HG02840 (cell line): ENCODE measurements around the gene METTL25B.

ENCODE experiments used
- ATAC-seq: cut with Tn5 transposase; IDR thresholded peaks from one replicate; pipeline ENCODE4 v1.9.1; 2021; ENCODE audit warnings: mild to moderate bottlenecking, moderate library complexity, moderate number of reproducible peaks; ENCODE audit not compliant: unreplicated experiment, low FRiP score

The METTL25B gene

DNA sequence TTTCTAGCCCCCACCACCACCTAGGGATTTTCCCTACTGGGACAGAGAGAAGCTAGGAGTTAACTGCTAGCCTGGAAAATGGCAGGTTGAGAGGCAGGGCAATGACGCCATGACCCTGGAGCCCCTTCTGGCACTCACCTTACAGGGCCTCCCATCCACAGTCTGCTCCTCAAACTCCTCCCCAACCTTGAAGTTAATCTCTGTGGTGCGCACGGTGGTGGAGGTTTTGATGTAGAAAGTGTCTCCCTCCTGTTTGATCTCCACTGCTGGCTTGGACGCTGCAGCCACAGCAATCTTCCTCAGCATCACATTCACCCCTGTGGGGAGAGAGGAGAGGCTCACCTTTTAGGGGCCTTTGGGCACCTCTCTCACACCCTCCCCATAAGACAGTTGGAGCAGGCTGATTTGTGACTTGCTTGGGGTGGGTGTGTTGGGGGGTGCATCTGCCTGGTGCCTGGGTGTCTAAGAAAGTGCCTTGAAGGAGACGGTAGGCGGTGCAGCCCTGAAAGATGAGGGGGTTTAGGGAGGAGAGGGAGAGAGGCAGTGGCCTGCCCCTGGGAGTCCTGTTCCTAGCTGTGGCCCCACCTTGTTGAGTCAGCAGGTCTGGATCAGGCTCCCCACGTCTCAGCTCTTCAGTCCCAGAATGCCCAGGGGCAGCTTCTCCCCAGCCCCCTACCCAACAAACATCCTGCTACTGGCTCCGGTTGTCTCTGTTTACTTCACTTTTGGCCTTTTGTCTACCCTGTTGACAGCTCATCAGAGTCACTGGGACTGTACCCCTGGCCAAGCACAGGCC is 27.3 kb upstream of the METTL25B start:
- no peak for ATAC-seq

DNA sequence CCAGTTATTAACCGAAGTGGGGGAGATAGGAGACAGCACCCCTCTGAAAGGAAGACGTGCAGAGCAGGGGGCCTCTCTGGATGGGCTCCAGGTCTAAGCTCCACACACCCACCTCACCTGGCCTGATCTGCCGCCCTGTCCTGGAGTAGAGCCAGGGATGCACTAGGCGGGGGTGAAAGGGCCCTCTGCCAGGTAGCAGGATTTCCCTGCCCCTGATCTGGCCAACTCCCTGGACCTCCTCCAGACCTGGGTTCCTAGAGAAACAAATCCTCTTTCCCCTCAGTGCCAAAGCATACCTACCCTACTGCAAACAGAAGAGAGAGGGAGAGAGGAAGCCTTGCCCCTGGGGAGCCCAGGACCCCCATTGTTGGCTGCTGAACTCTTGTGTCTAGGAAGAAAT is 24.9 kb upstream of the METTL25B start:
- ATAC-seq, result no peak

DNA sequence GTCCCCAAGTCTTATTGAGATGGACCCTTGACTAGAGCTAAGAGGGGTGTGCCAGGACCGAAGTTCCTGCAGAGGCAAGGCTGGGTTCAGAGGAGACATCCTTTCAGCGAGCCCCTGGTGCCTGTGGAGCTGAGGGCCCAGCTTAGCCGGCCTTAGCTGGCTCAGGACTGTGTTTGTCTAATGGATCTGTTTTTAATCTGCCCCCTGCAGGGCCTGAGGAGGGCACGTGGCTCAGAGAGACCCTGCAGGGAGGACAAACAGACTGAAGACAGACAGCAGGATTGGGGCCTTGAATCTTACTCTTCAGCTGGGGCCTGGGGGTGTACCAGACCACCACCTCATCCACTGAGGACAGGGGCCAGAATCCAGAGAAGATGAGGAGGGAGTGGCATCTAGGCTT is 24.5 kb upstream of the METTL25B start:
- no peak for ATAC-seq

DNA sequence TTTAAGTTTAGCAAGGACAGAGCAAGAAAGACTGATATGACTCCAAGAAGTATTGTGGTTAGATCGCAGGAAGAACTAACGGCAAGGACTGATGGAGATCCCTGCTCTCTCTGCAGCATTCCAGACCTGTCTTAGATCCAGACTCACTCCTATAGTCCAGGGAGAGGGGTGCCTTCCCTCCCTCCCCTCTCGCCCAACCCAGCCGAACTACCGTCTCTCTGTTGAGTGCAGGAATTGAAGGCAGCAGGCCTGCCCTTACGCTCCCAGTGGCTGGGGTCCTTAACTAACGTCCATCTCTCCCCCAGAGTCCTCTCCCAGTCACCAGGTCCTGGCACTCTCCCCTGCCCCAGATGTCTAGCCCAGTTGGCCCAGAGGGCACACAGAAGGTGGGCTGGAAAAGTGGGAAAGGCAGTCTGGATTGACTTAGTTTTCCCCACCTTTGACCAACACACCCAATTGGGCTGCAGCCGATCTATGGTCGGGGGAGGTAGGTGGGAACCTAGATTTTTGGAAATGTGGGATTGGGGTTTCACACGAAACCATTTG is 24.0 kb upstream of the METTL25B start:
- no peak for ATAC-seq

DNA sequence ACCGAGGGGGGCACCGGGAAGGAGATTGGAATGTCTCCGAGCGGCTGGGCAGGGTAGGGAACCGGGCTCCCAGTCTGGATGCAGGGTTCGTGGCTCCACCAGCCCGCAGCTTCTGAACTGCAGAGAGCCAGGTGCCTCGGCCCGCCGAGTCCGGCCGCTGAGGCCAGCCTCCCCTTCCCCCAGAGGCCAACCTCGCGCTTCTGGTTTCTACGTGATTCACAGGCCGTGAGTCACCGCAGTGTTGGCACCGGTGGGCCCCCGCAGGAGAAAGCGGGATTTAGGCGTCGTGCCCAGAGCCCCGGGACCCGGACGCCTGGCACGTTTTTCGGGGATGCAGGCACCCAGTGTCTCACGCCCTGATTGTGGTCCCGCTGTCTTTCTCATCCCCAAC is 23.3 kb upstream of the METTL25B start:
- no peak for ATAC-seq

DNA sequence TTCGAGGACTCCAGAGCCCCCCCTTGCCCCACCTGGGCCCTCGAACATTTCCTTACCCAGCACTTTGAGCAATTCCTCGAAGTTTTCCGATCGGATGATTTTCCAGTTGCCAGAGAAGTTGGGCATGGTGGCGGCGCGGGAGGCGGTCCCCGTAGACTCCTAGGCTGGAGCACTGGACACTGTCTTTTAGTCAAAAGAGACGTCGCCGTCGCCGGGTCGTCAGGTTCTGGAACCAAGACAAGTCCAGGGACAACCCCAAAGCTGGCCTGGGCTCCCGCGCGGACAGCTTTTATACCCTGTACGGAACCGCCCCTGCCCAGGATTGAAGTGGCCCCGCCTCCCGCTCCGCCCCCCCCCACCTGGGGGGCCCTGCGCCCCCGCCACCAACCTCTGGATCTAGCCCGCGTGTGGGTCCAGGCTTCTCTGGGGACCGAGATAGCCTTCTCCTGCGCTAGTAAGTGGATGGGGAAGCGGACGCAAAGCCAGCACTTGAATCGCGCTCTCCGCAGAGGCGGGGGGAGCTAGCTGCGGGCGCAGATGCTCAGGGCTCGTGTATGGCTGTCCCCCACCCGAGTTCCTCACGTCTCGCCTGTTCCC is 22.9 kb upstream of the METTL25B start, which contains the start of gene CRABP2:
TSS of gene CRABP2 (minus strand) at position 263 of the 597 bp plus-strand sequence. CDS start at position 126, 137 bp downstream.
- no peak for ATAC-seq

DNA sequence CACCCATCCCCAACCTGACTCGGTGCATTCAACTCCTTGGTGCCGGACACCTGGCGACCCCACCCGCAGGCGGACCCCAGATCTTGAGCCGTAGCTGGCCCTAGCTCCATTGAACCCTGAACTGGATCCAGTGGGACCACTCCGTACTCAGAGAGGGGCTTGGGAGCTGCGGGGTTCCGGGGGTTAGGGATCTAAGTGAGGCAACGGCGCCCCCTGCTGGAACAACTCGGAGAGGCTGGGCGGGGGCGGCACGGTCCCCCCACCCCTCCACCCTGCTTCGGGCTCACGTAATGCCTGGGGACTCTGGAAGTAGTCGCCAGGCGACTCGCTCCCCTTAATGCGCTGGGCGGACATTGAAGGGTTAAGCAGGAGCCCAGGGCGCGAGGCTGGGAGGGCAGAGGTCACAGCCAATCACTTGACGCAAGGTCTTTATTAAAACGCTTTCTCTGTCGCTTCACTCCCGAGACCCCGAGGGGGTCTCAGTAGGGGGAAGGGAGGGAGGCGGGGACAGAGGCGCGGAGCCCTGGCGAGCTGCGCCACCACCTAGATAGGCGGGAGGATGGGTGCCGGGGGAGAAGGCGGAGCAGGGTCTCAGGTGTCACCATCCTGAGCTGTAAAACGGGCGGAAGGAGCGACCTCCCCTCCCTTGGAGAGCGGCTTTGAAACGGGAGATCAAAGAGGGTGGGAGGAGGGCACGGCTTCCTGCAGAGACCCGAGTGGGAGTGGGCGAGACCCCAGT is 22.2 kb upstream of the METTL25B start:
- no peak for ATAC-seq

DNA sequence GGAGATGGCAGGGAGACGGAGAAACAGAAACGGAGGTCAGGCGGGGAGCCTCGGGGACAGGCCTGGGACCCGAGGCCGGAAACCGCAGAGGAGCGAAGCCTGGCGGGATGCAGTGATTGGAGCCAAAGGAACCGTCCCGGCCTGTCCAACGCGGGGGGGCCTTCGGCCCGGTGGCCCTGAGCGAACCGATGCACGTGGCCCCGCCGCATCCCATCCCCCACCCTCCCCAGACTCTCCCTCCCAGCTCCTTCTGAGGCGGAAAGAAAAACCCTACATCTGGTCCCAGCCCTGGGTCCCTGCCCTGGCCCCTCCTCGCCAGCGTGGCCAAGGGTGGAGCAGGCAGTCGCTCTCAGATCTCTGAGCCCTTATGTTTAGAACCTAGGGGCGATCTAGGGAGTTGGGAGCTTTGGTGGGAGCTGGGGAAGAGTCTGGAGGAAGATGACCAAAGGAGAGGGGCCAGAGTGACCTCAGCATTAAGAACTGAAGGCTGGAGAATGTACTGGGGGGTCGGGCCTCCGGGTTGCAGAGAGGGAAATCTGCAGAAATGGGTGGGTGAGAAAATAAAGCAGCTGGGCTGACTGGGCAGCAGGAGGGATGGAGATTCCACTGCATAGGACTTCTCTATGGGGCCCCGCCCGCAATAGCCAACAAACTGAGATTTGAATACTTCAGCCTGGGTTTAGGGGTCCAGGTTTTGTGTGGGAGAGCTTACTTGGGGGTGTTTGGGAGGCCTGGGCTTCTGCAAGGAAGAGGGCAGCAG is 21.4 kb upstream of the METTL25B start:
- no peak for ATAC-seq

DNA sequence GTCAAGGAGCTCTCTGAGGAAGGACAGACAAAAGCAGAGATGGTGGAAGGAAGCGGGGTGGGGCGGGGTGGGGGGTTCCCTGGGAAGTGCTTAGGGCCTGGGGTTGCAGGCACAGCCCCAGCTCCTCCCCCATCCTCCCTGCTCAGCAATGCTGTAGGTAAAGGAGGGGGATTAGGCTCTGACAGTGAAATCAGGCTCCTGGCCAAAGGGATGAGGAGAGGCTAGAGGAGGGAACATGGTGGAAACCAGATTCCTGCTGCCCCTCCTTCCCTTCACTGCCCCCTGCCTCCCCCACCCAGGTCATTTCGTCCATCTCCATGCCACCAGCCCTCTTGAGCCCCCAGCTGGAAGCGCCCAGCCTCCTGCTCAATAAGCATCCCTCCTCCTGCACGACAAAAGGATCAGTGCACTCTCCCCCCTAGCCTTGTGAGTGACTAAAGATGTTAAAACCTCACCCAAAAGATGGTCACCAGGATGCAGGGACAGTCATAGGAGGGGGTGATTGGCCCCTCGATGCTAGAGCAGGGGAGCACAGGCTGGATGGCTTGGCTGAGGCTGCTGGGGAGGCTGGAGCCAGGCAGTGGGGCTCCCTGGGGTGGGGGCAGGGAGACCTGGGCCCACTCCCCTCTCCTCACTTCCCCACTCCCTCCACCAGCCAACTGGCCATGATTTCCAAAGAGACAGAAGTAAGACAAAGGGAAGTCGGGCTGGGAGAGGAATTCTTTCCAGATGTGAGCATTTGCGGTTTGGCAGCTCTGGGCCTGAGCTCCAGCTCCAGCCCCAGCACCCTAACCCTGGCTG is 20.7 kb upstream of the METTL25B start:
- no peak for ATAC-seq

DNA sequence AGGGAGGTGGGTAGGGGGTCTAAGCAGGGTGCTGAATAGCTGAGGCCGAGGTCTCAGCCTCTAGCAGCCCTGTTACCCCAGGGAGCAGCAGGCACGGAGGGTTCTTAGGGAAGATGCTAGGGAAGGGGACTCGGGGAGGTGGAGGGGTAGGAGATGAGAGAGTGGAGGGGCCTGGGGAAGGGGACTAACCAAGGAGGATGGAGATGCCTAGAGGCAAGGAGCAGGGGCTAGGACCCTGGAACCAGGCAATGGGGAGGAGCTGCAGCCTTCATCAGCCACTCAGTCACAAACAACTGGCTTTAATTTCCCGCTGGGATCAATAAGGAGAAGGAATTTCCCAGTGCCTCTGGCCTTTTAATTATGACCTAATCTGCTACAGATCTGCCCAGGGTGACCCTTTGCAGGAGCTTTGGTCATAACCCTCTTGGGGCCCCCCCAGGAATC is 20.0 kb upstream of the METTL25B start:
- ATAC-seq, result no peak

DNA sequence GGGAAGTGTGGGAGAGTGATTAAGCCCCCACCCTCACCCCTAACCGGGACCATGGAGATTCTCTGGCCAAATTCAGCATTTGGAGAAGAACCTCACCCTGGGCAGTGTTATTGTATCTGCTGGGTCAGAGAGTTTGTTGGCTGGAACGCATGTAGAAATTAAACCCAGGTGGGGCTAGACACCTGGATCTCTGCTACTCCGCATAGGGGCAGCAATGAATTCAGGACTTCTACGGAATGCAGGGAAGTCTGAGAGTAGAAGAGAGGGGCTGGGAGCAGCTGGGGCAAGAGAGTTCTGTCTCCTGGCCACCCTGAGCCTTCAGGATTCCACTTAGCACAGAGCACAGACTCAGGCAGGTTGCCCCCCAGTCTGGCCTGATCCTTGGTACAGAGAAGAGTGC is 19.2 kb upstream of the METTL25B start:
- ATAC-seq, result no peak

DNA sequence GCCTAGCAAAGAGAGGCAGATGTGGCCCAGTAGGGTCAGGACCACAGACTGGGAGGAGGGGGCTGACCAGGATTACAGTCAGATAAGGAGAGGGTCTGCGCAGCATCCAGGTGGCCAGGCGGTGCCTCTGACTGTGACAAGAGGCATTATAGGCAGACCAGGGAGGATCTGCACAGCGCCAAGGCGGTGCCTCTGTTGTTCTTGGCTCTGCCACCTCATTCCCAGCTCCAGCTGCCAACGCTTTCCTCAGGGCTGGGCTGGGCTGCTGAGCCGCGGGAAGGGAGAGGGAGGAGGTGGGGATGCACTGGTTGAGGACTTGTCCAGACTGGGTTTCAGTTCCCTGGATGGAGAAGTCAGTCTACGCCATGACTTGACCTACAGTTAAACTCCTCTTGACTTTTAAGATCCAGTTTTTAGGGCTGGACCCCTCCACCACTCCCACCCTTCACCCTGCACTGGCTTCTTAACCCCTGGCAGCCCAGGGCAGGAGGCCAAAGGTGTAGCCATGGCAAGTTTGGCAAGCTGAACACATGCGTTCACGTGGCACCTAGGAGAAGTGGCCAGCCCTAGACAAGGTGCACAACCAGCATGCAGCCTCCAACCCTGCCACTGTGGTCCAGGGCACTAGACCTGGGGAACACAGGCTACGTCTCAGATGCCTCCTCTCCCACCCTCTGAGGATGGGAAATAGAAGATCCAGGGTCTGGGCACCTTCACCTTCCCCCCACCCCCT is 18.3 kb upstream of the METTL25B start:
- ATAC-seq, result no peak

DNA sequence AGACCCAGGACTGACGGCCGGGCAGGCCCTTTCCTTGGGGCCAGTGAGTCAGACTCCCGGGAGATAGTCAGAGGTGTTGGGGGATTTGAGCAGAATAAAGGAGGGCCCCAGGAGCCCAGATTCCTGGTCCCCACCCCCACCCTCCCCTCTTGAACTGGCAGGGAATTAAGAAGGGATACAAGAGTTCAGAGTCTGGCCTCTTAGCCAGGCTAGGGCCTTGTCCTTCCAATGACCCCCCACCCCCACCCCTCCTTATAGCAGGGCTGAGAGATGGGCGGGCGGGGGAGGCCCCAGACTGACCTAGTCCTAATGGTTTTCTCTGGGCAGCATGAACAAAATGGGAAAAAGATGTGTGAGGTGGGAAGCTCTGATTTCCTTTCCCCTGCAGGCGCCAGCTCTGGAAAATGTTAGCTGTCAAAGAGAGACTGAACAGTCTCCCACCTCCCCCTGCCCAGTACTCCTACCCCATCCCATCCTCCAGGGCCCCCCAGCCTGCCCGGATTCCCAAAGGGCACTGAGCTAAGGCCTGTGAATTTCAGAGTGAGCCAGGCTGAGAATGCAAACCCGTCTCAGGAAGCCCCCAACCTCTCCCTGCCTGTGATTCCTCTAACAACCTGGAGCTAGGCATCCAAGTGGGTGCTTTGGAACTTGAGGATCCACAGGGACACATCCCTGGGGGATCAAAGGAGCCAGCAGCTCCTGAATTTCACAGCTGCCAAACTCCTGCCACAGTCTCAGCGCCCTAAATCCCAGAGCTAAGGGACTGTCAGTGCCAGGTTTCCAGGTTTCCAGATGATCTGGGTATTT is 17.1 kb upstream of the METTL25B start:
- ATAC-seq, result no peak

DNA sequence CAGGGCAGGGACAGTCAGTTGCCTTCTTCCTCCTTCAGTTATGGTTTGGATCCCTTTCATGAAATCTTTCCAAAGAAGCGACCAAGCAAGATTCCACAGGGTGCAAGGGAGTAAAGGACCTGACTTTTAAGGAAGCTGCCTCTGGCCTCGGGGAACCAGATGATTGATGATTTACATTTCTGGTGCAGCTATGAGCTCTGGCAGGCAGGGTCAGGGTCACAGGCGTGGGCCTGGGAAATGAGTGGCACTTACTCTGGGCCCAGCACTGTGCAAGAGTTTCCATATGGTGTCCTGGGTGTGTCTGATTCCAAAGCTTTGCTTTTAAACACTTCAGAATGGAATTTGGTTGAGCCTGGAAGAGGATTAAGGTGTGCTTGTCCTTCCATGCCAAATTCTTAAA is 15.6 kb upstream of the METTL25B start:
- no peak for ATAC-seq

DNA sequence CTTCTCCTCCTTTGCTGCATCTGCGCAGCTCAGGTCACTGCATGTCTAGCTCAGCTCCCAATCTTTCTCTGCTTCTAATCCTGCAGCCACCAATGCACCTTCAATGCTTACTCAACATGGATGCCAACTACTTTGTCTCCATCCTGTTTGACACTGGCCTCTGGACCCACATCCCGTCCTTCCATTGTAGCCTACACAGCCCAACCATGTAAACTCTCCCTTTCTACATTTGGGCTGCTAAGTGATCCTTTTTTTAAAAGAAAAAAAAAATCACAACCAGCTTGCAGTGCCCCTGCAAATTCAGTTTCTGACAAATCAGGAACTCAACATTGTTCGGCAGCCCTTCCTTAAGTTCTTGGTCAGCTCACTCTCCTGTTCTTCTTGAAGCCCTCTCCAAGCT is 13.4 kb upstream of the METTL25B start:
- ATAC-seq, result no peak

DNA sequence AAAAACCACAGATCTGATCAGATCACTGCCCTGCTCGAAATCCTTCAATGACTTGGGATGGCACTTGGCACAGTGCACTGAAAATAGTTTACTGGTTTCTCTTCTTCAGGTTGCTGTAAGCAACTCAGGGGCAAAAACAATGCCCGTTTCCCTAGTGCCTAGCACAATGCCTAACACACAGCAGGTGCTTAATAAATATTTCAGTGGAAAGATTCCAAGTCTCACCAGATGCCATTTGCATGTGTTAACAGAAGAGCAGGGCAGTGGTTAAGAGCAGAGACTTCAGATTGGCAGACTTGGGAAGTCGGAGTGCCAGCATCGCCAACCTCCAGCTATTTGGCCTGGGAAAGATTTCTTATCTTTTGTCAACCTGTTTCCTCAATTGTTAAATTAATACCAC is 10.9 kb upstream of the METTL25B start:
- ATAC-seq, result no peak

DNA sequence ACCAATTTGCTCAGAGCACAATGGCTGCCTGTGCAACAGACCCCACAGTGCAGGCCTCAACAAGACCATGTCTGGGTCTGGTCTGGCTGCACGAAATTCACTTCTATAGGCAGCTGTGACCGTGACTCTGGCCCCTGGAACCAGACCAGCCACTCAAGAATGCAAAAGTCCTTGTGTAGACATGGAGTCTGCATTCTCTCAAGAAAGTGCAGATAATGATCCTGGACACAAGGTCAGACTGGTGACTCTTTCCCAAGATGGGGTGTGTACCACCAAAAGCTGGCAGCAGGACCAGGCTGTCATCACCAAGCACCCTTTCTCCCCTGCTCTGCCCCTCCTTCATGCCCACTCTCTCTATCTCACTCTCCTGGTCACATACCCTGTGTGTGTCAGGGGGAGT is 7.1 kb upstream of the METTL25B start:
- no peak for ATAC-seq

DNA sequence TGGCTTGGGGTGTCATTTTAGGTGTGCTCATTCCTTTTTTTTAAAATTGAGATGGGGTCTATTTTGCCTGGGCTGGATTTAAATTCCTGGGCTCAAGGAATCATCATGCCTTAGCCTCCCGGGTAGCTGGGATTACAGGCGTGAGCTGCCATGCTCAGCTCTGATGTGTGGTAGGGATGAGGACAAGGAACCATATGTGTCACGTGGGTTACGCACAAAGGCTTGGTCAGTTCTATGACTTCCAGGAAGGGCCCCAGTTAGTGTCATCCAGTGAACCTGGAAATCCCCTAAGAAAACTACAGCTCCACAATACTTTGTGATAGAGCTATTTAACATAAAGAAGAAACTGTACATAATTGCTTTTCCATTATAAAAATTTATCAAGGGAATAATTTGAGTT is 6.7 kb upstream of the METTL25B start:
- ATAC-seq, result no peak
